Activated CD8-positive, alpha-beta memory T cell treated with anti-CD3 and anti-CD28 coated beads for 48 hours (primary cell): ENCODE data around the gene DTNB.
A peak's percentile ranks its signal among the peaks of the same experiment; 100 is the strongest.

Experiments used
- DNase-seq, 3 experiments: peaks; one replicate each; pipeline ENCODE4 v3.0.0-alpha.2; 2020; ENCODE audit warnings: low read depth in 2 of 3, low spot score in 2 of 3

DTNB gene

DNA sequence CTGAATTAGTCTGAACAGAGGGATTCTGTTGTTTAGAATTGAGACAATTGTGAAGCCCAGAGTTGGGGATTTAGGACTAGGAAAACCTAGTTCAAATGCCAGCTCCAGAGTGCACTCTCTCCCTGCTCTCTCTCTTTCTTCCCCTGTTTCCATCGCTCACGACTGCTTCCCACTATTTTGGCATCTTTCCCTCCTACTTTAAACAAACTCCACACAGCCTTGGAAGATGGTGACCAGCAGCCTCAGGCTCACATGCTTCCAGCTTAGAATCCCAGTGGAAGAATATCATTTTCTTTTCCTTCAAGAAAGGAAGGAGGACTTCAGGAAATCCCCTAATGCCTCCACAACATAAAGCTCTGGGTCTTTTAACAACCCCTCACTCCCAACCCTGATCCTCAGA, 325.5 kb downstream of the DTNB start:
- DNase-seq = no peak

GRCh38 chr2:25347205-25347815, 326.1 kb downstream of the DTNB start:
- DNase-seq = peak in 1 of 3 experiments; percentile 31

- DNase-seq = no peak
Measured at GRCh38 chr2:25343187-25343825, 330.1 kb downstream of the DTNB start.

- peak in 2 of 3 experiments; percentile 60 to 71 for DNase-seq
Measured at GRCh38 chr2:25342372-25343186, 330.8 kb downstream of the DTNB start.

DNA sequence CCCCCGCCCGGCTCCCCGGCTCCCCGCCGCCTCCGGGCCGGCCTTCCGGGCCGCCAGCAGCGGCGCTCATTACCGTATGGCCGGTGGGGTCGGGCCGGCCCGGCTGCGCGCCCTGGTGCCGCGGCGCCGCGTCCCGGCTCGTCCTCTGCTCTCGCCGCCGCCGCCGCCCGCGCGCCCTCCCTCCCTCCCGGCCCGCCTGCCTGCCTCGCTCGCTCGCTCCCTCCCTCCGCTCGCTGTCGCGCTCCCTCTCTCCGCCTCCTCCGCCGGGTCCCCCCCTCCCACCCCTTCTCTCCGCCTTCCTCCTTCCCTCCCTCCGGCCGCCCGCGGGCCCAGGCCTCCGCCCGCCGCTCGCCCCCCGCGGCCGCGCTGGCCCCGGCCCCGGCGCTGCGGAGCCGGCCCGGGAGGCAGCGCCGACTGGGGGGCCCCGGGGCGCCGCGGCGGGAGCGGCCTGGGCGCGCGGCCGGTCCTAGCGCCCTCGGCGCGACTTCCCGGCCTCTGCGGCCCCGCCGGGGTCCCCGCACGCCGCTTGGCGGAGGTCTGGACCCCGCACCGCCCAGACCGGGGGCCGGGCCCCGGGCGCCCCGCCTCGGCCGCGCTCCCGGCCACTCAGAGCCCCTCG, 331.5 kb downstream of the DTNB start, which contains the start of gene DNMT3A:
DNMT3A (minus strand) TSS at position 173 of the 619 bp plus-strand sequence. CDS start 27,941 bp downstream, outside the sequence.
- DNase-seq = peak in 1 of 3 experiments; percentile 29

- DNase-seq = no peak
Measured at GRCh38 chr2:25341011-25341727, 332.2 kb downstream of the DTNB start.

DNA sequence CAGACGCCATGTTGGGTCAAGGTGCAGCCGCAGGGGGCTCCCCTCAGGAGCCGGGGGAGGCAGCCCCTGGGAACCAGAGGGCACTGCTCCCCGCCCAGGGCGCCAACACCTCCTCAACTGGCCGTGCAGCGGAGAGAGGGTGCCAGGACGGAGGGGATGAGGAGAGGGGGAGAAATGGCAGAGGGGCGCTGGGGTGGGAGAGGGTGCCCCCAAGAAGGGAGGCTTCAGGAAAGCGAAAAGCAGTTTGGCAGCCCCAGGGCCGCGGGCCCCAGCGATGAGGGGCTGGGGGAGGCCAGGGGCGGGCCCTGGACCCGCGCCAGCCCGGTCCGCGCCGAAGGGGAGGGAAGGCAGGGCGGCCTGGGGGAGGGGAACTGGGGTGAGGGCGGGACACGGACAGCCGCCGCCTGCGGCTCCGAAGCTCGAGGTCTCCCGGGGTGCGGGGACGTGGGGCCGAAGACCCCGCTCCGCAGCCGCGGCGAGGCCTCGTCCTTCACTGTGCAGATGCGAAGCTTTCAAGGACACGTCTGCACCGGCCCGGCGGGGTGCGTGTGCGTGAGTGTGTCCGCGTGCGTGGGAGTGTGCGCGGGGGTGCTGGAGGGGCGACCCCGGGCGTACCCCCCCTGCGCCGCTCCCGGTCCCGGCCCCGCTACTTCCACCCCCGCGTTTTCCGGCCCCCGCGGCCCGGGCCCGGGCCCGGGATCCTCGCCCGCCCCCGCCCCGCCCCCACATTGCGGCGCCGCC, 333.0 kb downstream of the DTNB start:
- DNase-seq = no peak

GRCh38 chr2:25339791-25340180, 333.6 kb downstream of the DTNB start:
- DNase-seq = no peak

DNA sequence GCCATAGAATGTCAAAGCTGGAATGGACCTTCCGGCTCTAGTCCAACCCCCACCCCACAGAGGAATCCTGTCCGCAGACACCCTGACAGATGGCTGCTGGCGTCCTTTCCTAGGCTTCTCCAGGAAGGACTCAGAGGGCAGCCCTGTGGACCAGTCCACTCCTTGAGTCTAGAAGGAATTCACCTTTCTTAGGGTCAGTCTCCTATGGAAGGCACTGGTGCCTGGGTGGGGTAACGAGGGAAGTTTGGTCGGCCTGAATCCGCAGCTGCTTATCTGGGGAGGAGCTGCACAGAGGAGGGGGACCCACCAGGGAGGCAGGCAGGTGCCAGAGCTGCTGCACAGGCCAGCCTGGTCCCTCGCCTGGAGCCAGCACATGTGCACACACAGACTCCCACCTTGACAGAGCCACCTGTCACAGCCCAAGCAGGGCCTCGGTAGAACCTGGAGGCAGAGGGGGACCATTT, 334.1 kb downstream of the DTNB start:
- no peak for DNase-seq

GRCh38 chr2:25338401-25338800, 335.0 kb downstream of the DTNB start:
- DNase-seq = no peak

GRCh38 chr2:25337891-25338290, 335.5 kb downstream of the DTNB start:
- DNase-seq = no peak

GRCh38 chr2:25337276-25337675, 336.1 kb downstream of the DTNB start:
- no peak for DNase-seq

GRCh38 chr2:25336383-25336841, 337.0 kb downstream of the DTNB start:
- DNase-seq = no peak

DNA sequence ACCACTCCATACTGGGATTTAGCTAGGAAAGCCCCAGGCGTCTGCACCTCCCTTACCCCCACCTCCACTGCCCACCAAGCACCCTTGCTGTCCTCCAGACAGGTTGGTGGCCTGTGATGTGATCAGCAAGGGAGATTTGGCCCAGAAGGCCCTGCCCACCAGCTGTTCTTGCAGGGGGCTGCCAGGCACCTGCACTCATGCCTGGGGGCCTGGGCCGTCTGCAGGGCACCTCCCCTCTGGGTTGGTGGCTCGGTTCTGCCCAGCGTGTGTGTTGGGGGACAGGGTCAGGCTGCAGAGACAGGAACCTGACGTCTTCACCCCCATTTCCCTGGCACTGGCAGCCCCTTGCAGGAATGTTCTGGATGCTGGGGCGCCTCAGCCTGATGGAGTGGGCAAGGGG, 337.4 kb downstream of the DTNB start:
- no peak for DNase-seq

- no peak for DNase-seq
Measured at GRCh38 chr2:25335204-25335603, 338.2 kb downstream of the DTNB start.

DNA sequence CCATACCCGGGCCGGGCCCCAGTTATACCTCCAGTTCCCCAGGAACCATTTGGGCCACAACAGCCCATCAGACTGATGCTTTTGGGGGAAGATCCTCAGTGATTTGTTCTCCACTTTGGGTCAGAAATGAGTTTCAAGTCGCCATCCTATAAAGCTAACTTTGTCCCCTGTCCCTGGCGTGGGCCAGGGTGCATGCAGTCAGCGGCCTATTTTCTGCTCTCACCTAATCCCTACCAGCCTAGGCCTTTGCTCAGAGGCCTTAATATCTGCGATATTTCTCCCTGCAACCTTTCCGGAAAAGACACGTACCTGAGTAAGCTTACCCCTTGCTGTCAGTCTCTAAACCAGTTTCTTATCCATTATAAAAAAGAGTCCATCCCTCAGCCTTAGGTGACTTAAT, 338.9 kb downstream of the DTNB start:
- DNase-seq = no peak

DNA sequence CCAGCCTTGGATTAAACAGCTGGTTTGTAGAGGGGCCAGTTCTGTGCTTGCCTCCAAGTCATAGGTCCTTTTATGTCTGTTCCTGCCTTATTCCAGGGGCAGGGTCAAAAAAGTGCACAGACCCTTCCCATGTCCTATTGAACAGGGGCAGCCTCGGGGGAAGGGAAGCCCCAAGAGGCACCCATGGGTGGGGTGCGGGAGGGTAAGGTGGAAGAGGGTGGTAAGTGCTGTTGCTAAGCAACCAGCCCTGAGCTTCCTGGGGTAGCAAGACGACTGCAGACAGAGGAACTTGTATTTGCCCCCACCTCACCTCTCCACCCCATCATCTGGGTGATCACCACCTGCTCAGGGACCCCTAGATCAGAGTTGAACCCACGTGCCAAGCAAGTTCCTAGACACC, 339.4 kb downstream of the DTNB start:
- DNase-seq = no peak

- no peak for DNase-seq
Measured at GRCh38 chr2:25332571-25332970, 340.8 kb downstream of the DTNB start.

GRCh38 chr2:25331686-25332365, 341.6 kb downstream of the DTNB start:
- DNase-seq = peak in 1 of 3 experiments; percentile 68
